Sigmoid colon (tissue), 4 donors: ENCODE results near the gene LNPEP.

Source experiments
- EP300 ChIP-seq, 4 donors: sonication (generic); formaldehyde crosslinking; IDR thresholded peaks; one replicate each; pipeline ENCODE4 v1.6.1; 2017; ENCODE audit warnings: antibody characterized with exemption in 4 of 4
- POLR2A ChIP-seq, 2 donors: fragments of 450-650 bp; IDR thresholded peaks; one replicate each; pipeline ENCODE4 v1.6.1; 2016; ENCODE audit warnings: antibody characterized with exemption in 2 of 2, mild to moderate bottlenecking in 2 of 2, moderate library complexity in 2 of 2
- TF ChIP-seq, protein P1 (sequence below), 4 experiments: fragments of 450-650 bp in 3 of 4; fragments of 200-600 bp in 1 of 4; IDR thresholded peaks; one replicate each; pipeline ENCODE4 v1.5.1; 2016 to 2019; ENCODE audit warnings: antibody characterized with exemption in 4 of 4, mild to moderate bottlenecking in 3 of 4, moderate library complexity in 2 of 4

- TF ChIP-seq, protein P1, sequence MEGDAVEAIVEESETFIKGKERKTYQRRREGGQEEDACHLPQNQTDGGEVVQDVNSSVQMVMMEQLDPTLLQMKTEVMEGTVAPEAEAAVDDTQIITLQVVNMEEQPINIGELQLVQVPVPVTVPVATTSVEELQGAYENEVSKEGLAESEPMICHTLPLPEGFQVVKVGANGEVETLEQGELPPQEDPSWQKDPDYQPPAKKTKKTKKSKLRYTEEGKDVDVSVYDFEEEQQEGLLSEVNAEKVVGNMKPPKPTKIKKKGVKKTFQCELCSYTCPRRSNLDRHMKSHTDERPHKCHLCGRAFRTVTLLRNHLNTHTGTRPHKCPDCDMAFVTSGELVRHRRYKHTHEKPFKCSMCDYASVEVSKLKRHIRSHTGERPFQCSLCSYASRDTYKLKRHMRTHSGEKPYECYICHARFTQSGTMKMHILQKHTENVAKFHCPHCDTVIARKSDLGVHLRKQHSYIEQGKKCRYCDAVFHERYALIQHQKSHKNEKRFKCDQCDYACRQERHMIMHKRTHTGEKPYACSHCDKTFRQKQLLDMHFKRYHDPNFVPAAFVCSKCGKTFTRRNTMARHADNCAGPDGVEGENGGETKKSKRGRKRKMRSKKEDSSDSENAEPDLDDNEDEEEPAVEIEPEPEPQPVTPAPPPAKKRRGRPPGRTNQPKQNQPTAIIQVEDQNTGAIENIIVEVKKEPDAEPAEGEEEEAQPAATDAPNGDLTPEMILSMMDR (IDR thresholded peaks at IDR 0.05): no peak
- no peak for TF ChIP-seq POLR2A (IDR thresholded peaks at IDR 0.05)
- TF ChIP-seq EP300 (IDR thresholded peaks at IDR 0.05): no peak
These were observed 24.7 kb upstream of the LNPEP start for GRCh38 chr5:96911139-96911538.
